Measurements from ENCODE around the gene ACYP1.

The ACYP1 gene

GRCh38 chr14:75009176-75009575 lies 54.6 kb downstream of the ACYP1 start:
- peaks cover 67% of the 10 kb centered on the region for H3K36me3 ChIP-seq (ENCODE audit: insufficient read depth, low read length)

GRCh38 chr14:75005357-75005756 lies 58.5 kb downstream of the ACYP1 start:
- no peak overlapping the region for H3K9ac ChIP-seq (ENCODE audit: low read length)
- H3K27me3 ChIP-seq (ENCODE audit: control insufficient read depth in 1 of 2, insufficient read depth in 2 of 2, low read length in 2 of 2), result no peaks in the 10 kb centered on the region
- H3K4me3 ChIP-seq (ENCODE audit: low read depth in 1 of 2, low read length in 2 of 2), result no peak overlapping the region
- H3K9me3 ChIP-seq (ENCODE audit: low read length), result no peaks in the 10 kb centered on the region
- peaks cover 10% of the 10 kb centered on the region for H3K4me1 ChIP-seq (ENCODE audit: insufficient read depth, low read length)
- no peak overlapping the region for H3K27ac ChIP-seq (ENCODE audit: low read depth, low read length)
- H3K36me3 ChIP-seq (ENCODE audit: insufficient read depth, low read length), result peaks cover 48% of the 10 kb centered on the region

More at GRCh38 chr14:75009176-75009575, 54.6 kb downstream of the ACYP1 start:
- Histone ChIP-seq H3K4me1 (ENCODE audit: insufficient read depth, low read length) (peaks cover under 1% of the 10 kb centered on the region), H3K27me3 (ENCODE audit: control insufficient read depth in 1 of 2, insufficient read depth in 2 of 2, low read length in 2 of 2) (no peaks in the 10 kb centered on the region), H3K4me3 (ENCODE audit: low read depth in 1 of 2, low read length in 2 of 2) (no peak overlapping the region), H3K27ac (ENCODE audit: low read depth, low read length) (no peak overlapping the region), H3K9me3 (ENCODE audit: low read length) (no peaks in the 10 kb centered on the region), H3K9ac (ENCODE audit: low read length) (no peak overlapping the region)

- peaks cover 31% of the 10 kb centered on the region for H3K36me3 ChIP-seq (ENCODE audit: insufficient read depth, low read length)
- H3K4me3 ChIP-seq (ENCODE audit: low read depth in 1 of 2, low read length in 2 of 2), result peak overlapping the region; percentile 79 to 98
- H3K9me3 ChIP-seq (ENCODE audit: low read length), result no peaks in the 10 kb centered on the region
- no peaks in the 10 kb centered on the region for H3K27me3 ChIP-seq (ENCODE audit: control insufficient read depth in 1 of 2, insufficient read depth in 2 of 2, low read length in 2 of 2)
- peaks cover 10% of the 10 kb centered on the region for H3K4me1 ChIP-seq (ENCODE audit: insufficient read depth, low read length)
- H3K9ac ChIP-seq (ENCODE audit: low read length), result peak overlapping the region; percentile 87
- peak overlapping the region; percentile 78 for H3K27ac ChIP-seq (ENCODE audit: low read depth, low read length)
Measured at GRCh38 chr14:75003250-75004027, 60.4 kb downstream of the ACYP1 start.

All from muscle layer of colon (tissue), 2 donors.